CD8-positive, alpha-beta memory T cell (primary cell): ENCODE measurements around the gene ST6GAL1. TPM values are rescaled to one million over a fixed set of nuclear protein-coding genes. Genes with fewer than 3 reads are reported as not detected.
"Not testable (repeated sequence)": the region's sequence is repeated elsewhere in the genome, so short reads cannot be mapped to it uniquely, and the experiment has no call there.

ENCODE experiments used
- CTCF ChIA-PET: fragments of 350-600 bp; sonication (Branson Sonifier 250); formaldehyde crosslinking; loops from one replicate; lab custom pipeline; 2021; ENCODE audit warnings: antibody characterized with exemption; lab: Charles Lee
- POLR2A ChIA-PET: fragments of 350-600 bp; sonication (Branson Sonifier 250); formaldehyde crosslinking; loops from one replicate; lab custom pipeline; 2021; ENCODE audit warnings: antibody characterized with exemption; lab: Charles Lee
- DNase-seq, 5 donors: peaks; one replicate each; pipeline versions ENCODE4 v3.0.0 to v3.0.0-alpha.2; 2020 to 2022; ENCODE audit warnings: mixed read lengths in 1 of 5
- H3K27ac ChIP-seq: one replicate; pipeline ENCODE4 v1.7.0; 2013; ENCODE audit warnings: low read depth, mild to moderate bottlenecking, low read length, moderate library complexity
- H3K27me3 ChIP-seq: 2 replicates; pipeline ENCODE4 v1.7.0; 2013; ENCODE audit warnings: low read length, mild to moderate bottlenecking; ENCODE audit not compliant: insufficient read depth, poor library complexity, severe bottlenecking
- H3K36me3 ChIP-seq: 2 replicates; pipeline ENCODE4 v1.7.0; 2013; ENCODE audit warnings: mild to moderate bottlenecking, low read length, moderate library complexity; ENCODE audit not compliant: insufficient read depth
- H3K4me1 ChIP-seq: 2 replicates; pipeline ENCODE4 v1.7.0; 2013; ENCODE audit warnings: mild to moderate bottlenecking, low read length, moderate library complexity; ENCODE audit not compliant: insufficient read depth
- H3K4me3 ChIP-seq: 2 replicates; pipeline ENCODE4 v1.7.0; 2013; ENCODE audit warnings: mild to moderate bottlenecking, low read length
- H3K9me3 ChIP-seq: 2 replicates; pipeline ENCODE4 v1.7.0; 2013; ENCODE audit warnings: mild to moderate bottlenecking, low read length
- H3K27ac Mint-ChIP-seq, 8 donors: one replicate each; pipeline ENCODE4 v1.8.0; 2020 to 2021; ENCODE audit warnings: mixed read lengths in 8 of 8, mild to moderate bottlenecking in 6 of 8, inconsistent platforms in 3 of 8, moderate library complexity in 3 of 8
- H3K27me3 Mint-ChIP-seq, 2 donors: one replicate each; pipeline ENCODE4 v1.8.0; 2020 to 2021; ENCODE audit warnings: mixed read lengths in 2 of 2, mild to moderate bottlenecking in 1 of 2, moderate library complexity in 1 of 2
- H3K36me3 Mint-ChIP-seq, 3 donors: one replicate each; pipeline ENCODE4 v1.8.0; 2020 to 2021; ENCODE audit warnings: mixed read lengths in 3 of 3, inconsistent platforms in 1 of 3, mild to moderate bottlenecking in 1 of 3
- H3K4me1 Mint-ChIP-seq, 3 donors: one replicate each; pipeline ENCODE4 v1.8.0; 2020 to 2021; ENCODE audit warnings: mixed read lengths in 3 of 3, inconsistent platforms in 1 of 3, mild to moderate bottlenecking in 1 of 3
- H3K4me3 Mint-ChIP-seq, 7 donors: one replicate each; pipeline ENCODE4 v1.8.0; 2020 to 2021; ENCODE audit warnings: mixed read lengths in 7 of 7, mild to moderate bottlenecking in 6 of 7, moderate library complexity in 4 of 7, inconsistent platforms in 2 of 7
- H3K9me3 Mint-ChIP-seq, 5 donors: one replicate each; pipeline ENCODE4 v1.8.0; 2020 to 2022; ENCODE audit warnings: mixed read lengths in 5 of 5, mild to moderate bottlenecking in 3 of 5, moderate library complexity in 2 of 5, inconsistent platforms in 1 of 5
- polyA plus RNA-seq: library from polyadenylated mRNA; unstranded; fragments of 300-500 nt; fragmentation: Illumina TruSeq; gene quantifications from one replicate; pipeline ENCODE4 v1.2.3, GENCODE V29; 2021
- total RNA-seq, 2 experiments: library from RNA; stranded (reverse); gene quantifications; one replicate each; pipeline ENCODE4 v1.2.3, GENCODE V29; 2021

Gene ST6GAL1
- total and polyA plus RNA-seq, 3 experiments from 2014 or later: 96.8 to 139 (median 108) TPM

DNA sequence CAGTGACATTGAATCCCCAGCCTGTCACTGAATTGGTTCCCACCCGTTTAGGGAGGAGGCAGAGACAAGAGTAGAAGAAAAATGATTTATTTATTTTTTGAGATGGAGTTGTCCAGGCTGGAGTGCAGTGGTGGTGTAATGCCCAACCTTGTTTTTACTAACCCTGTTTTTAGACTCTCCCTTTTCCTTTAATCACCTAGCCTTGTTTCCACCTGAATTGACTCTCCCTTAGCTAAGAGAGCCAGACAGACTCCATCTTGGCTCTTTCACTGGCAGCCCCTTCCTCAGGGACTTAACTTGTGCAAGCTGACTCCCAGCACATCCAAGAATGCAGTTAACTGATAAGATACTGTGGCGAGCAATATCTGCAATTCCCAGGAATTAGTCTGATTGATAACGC, 80.1 kb downstream of the ST6GAL1 start:
- H3K27me3 Mint-ChIP-seq, H3K9me3 Mint-ChIP-seq, DNase-seq, H3K4me3 Mint-ChIP-seq, CTCF ChIA-PET, H3K27me3 ChIP-seq, H3K9me3 ChIP-seq, H3K27ac ChIP-seq, H3K36me3 ChIP-seq, H3K4me3 ChIP-seq: not testable (repeated sequence)
- H3K4me1 Mint-ChIP-seq: peaks cover 67 to 83% (median 77%) of the 10 kb centered on the region in 3 donors
- H3K27ac Mint-ChIP-seq: peak overlapping the region in 2 of 8 donors; percentile 23 to 27
- POLR2A ChIA-PET: interaction anchor here (0.9 kb wide), 1 partner anchor 17 kb away, joined by 3 read pairs; no protein-coding TSS in a partner anchor
- peaks cover 16 to 61% (median 33%) of the 10 kb centered on the region in 3 donors for H3K36me3 Mint-ChIP-seq
- peaks cover 57% of the 10 kb centered on the region for H3K4me1 ChIP-seq

DNA sequence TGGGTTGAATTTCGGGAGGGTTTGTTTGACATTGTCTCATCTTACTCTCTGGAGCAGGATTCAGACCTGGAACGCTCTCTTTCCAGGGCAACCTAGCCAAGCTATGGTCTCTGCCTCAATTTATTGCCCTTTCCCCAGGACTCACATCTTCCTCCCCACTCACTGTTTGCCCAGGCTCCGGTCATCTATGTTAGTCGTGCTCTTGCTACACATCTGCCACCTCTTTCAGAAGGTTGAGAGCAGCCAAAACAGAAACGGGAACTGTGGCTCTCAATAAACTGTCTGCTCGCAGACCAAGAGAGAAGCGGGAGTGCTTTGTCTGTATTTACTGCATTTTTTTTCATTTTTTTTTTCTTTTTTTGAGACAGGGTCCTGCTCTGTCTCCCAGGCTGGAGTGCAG, 81.6 kb downstream of the ST6GAL1 start:
- peaks cover 0 to 4% (median 0%) of the 10 kb centered on the region in 5 donors for H3K9me3 Mint-ChIP-seq
- no peak overlapping the region for H3K4me3 ChIP-seq
- ChIA-PET CTCF (interaction anchor here (0.8 to 1.1 kb wide), 2 partner anchors 16 to 69 kb away, joined by 3 read pairs; no protein-coding TSS in a partner anchor), POLR2A (no interaction called here)
- peak overlapping the region; percentile 43 to 95 (median 74) for H3K27ac Mint-ChIP-seq
- peaks cover 13 to 63% (median 23%) of the 10 kb centered on the region in 3 donors for H3K36me3 Mint-ChIP-seq
- H3K4me1 ChIP-seq: peaks cover 55% of the 10 kb centered on the region
- DNase-seq: no peak
- H3K4me1 Mint-ChIP-seq: peaks cover 65 to 83% (median 77%) of the 10 kb centered on the region in 3 donors
- no peaks in the 10 kb centered on the region for H3K27me3 Mint-ChIP-seq
- H3K9me3 ChIP-seq: no peaks in the 10 kb centered on the region
- H3K4me3 Mint-ChIP-seq: peak overlapping the region in 1 of 7 donors; percentile 23
- H3K36me3 ChIP-seq: no peaks in the 10 kb centered on the region
- H3K27me3 ChIP-seq: no peaks in the 10 kb centered on the region
- no peak overlapping the region for H3K27ac ChIP-seq

DNA sequence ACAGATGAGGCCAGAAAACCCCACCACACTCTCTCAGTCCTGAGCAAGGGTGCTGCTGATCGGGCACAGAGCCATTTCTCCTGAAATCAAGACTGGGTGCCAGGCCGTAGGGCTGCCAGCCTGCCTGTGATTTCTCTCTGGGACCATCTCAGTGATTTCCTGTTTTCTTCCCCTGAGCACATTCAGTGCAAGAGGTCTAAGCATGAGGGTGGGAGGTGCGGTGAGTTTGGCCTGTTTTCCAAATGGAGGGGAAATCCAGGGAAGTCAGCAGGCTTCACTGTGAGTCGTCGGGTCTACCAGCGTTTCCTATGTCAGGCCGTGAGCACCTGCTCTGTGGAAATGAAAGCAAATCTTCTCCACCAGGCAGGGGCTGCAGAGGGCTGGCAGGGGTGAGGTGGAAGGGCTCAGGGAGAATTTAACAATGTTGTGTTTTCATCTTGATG, 82.3 kb downstream of the ST6GAL1 start:
- Mint-ChIP-seq H3K36me3 (peaks cover 8 to 65% (median 19%) of the 10 kb centered on the region in 3 donors), H3K27me3 (no peaks in the 10 kb centered on the region), H3K27ac (peak overlapping the region; percentile 78 to 95 (median 90)), H3K4me3 (peak overlapping the region in 5 of 7 donors; percentile 26 to 71 (median 58)), H3K4me1 (peaks cover 58 to 81% (median 76%) of the 10 kb centered on the region in 3 donors), H3K9me3 (peaks cover 0 to 3% (median 0%) of the 10 kb centered on the region in 5 donors)
- CTCF ChIA-PET: no interaction called here
- Histone ChIP-seq H3K9me3 (no peaks in the 10 kb centered on the region), H3K4me3 (peak overlapping the region; percentile 3), H3K27me3 (no peaks in the 10 kb centered on the region), H3K36me3 (no peaks in the 10 kb centered on the region), H3K4me1 (peaks cover 48% of the 10 kb centered on the region), H3K27ac (no peak overlapping the region)
- DNase-seq: peak in 1 of 5 donors; percentile 62
- POLR2A ChIA-PET: no interaction called here

DNA sequence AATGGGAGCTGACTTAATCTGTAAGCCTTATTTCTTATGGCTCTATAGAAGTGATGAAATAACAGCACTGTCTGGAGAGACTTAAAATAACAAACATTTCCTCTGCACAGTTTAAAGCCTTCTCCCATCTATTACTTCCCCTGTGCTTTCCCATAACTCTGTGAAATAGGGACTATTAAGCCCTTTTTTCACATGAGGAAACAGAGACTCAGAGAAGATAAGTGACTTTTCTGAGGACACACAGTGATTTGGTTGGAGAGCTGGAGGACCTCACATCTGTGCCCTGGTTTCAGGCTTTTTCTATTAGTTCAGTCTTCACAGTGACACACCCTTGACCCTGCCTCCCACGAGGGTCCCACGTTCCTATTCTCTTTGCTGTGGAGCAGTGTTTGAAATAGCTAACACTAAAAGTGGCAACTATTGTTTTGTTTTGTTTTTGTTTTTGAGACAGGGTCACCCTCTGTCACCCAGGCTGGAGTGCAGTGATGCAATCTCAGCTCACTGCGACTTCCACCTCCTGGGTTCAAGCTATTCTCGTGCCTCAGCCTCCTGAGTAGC, 82.9 kb downstream of the ST6GAL1 start:
- Mint-ChIP-seq H3K9me3 (no peaks in the 10 kb centered on the region), H3K27ac (peak overlapping the region in 7 of 8 donors; percentile 78 to 95 (median 89)), H3K4me3 (peak overlapping the region in 1 of 7 donors; percentile 71), H3K27me3 (no peaks in the 10 kb centered on the region), H3K36me3 (peaks cover 6 to 65% (median 13%) of the 10 kb centered on the region in 3 donors), H3K4me1 (peaks cover 55 to 81% (median 76%) of the 10 kb centered on the region in 3 donors)
- Histone ChIP-seq H3K36me3 (no peaks in the 10 kb centered on the region), H3K4me1 (peaks cover 42% of the 10 kb centered on the region), H3K27ac (no peak overlapping the region), H3K4me3 (no peak overlapping the region), H3K9me3 (no peaks in the 10 kb centered on the region), H3K27me3 (no peaks in the 10 kb centered on the region)
- POLR2A ChIA-PET: no interaction called here
- no peak for DNase-seq
- CTCF ChIA-PET: interaction anchor here (0.9 to 1.0 kb wide), 2 partner anchors 15 to 127 kb away, joined by 3 read pairs; partner anchors contain the start of gene RPL39L

DNA sequence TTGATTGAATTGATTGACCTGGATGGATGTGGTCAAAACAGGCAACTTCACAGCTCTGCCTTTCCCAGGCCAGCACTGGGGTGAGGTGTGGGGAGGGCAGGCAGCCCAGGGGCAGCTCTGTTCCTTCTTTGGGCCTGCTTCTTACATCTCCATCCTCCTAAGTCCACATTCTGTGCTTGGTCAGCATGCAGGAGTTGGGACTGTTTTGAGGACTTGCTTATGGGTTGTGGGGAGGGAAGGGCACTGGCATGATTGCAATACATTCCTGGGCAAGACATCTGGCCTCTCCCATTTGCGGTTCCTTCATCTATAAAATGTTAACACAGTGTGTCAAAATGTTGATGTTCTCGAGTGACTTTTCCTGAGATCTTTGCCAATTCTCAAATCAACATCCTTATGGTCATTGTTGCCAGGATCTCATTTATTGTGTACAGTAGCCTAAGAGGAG, 84.1 kb downstream of the ST6GAL1 start:
- Histone ChIP-seq H3K4me1 (peaks cover 45% of the 10 kb centered on the region), H3K9me3 (no peaks in the 10 kb centered on the region), H3K27me3 (no peaks in the 10 kb centered on the region), H3K4me3 (no peak overlapping the region), H3K36me3 (no peaks in the 10 kb centered on the region), H3K27ac (no peak overlapping the region)
- ChIA-PET CTCF (interaction anchor here (1.1 kb wide), 1 partner anchor 12 kb away, joined by 3 read pairs; no protein-coding TSS in a partner anchor), POLR2A (no interaction called here)
- Mint-ChIP-seq H3K27me3 (no peaks in the 10 kb centered on the region), H3K4me1 (peaks cover 59 to 87% (median 82%) of the 10 kb centered on the region in 3 donors), H3K36me3 (peaks cover 6 to 69% (median 7%) of the 10 kb centered on the region in 3 donors), H3K4me3 (peak overlapping the region in 1 of 7 donors; percentile 28), H3K27ac (peak overlapping the region; percentile 33 to 95 (median 60)), H3K9me3 (no peaks in the 10 kb centered on the region)
- no peak for DNase-seq

DNA sequence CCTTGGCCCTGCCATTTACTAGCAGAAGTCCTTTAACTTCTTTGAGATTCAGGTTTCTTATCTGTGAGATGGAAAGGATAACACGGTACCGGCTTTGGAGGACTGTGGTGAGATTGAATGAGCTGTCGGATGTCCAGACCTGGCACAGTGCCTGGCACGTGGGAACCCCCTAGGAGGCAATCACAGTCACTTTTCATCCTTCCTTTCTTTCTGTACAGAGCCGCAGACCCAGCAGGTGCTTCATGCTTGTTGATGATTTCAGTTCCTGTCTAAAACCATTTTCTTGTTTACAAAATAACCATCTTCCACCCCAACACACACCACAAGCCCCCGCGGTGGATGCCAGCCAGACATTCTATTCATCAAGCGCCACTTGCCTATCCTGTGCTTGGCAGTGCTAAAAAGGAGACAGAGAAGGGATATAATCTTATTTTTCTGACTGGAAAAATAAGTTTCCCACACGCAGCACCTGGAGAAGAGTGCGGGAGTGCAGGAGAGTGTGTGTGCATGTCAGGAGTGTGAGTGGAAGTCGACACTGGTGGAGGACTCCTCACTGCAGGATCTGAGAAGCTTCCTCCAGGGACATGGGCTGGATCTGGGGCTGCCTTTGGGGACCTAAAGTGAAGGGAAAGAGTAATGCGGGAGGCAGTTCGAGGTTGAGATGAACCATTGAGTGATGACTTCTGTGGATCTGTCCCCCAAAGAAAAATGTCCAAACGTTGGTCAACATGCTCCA, 85.7 kb downstream of the ST6GAL1 start:
- Histone ChIP-seq H3K36me3 (no peaks in the 10 kb centered on the region), H3K9me3 (no peaks in the 10 kb centered on the region), H3K27ac (no peak overlapping the region), H3K4me3 (no peak overlapping the region), H3K27me3 (no peaks in the 10 kb centered on the region), H3K4me1 (peaks cover 60% of the 10 kb centered on the region)
- H3K36me3 Mint-ChIP-seq: peaks cover 6 to 73% (median 7%) of the 10 kb centered on the region in 3 donors
- peak overlapping the region in 5 of 7 donors; percentile 10 to 64 (median 18) for H3K4me3 Mint-ChIP-seq
- POLR2A ChIA-PET: interaction anchor here (0.7 kb wide), 1 partner anchor 11 kb away, joined by 3 read pairs; no protein-coding TSS in a partner anchor
- H3K9me3 Mint-ChIP-seq: no peaks in the 10 kb centered on the region
- H3K27me3 Mint-ChIP-seq: no peaks in the 10 kb centered on the region
- peak in 1 of 5 donors; percentile 51 for DNase-seq
- peak overlapping the region; percentile 66 to 94 (median 85) for H3K27ac Mint-ChIP-seq
- H3K4me1 Mint-ChIP-seq: peaks cover 69 to 92% (median 91%) of the 10 kb centered on the region in 3 donors
- CTCF ChIA-PET: interaction anchor here (1.2 kb wide), 1 partner anchor 10 kb away, joined by 3 read pairs; no protein-coding TSS in a partner anchor

DNA sequence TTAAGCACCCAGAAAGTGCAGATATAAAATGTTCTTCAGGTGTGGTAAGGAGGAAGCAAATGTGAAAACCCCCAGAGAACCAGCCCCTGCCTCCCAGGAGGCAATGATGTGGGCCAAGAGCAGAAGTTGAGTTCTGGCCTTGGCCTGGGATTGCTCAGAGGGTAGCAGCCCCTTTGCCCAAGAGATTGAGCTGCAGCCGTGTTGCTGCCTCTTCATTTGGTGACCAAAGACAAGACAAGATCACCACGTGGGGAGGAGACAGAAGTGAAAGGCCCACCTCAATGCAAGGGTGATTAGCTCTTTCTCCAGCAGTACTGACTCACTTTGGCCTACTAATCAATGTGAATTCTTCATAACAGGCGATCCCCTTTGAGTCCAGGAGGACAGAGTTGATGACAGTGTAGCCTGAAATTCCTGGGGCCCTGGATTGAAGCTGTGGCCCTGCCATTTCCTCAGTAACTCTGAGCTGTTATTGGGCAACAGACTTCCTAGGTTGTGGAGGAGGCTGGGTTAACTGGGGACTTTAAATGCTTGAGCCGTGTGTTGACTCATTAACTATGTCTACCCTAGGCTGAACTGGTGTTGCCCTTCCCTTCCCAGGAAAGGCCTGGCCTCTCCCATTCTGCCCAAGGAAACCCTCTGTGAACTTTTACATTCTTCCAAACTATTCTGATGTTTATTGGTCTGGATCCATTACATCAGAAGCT, 86.5 kb downstream of the ST6GAL1 start:
- Histone ChIP-seq H3K27ac (no peak overlapping the region), H3K9me3 (no peaks in the 10 kb centered on the region), H3K4me1 (peaks cover 58% of the 10 kb centered on the region), H3K4me3 (no peak overlapping the region), H3K36me3 (no peaks in the 10 kb centered on the region), H3K27me3 (no peaks in the 10 kb centered on the region)
- Mint-ChIP-seq H3K36me3 (peaks cover 6 to 69% (median 7%) of the 10 kb centered on the region in 3 donors), H3K9me3 (no peaks in the 10 kb centered on the region), H3K27me3 (no peaks in the 10 kb centered on the region), H3K4me1 (peaks cover 66 to 88% (median 88%) of the 10 kb centered on the region in 3 donors), H3K27ac (peak overlapping the region in 7 of 8 donors; percentile 66 to 94 (median 84)), H3K4me3 (peak overlapping the region in 2 of 7 donors; percentile 33 to 64)
- CTCF ChIA-PET: interaction anchor here (1.0 to 1.2 kb wide), 2 partner anchors 9 to 168 kb away, joined by 3 read pairs; no protein-coding TSS in a partner anchor
- no peak for DNase-seq
- POLR2A ChIA-PET: no interaction called here
